ENCODE measurements around the gene TLR7. TPM values are rescaled to one million over a fixed set of nuclear protein-coding genes. Genes with fewer than 3 reads are reported as not detected.

TLR7 gene
- total and polyA plus RNA-seq, 10 of the 15 experiments (the other 5 are each of a cell fraction or from before 2014, with no cell fraction given), result 12.0 to 44.4 (median 22.6) TPM

GRCh38 chrX:12890467-12890866 is 23.6 kb downstream of the TLR7 start (continued):
- TF ChIP-seq PRDM15 (CRISPR knock-in tag; IDR thresholded peaks at IDR 0.05) (no peak), LARP7 (IDR thresholded peaks at IDR 0.05) (no peak), ZNF207 (IDR thresholded peaks at IDR 0.05; ENCODE audit: borderline replicate concordance) (no peak), NR2C2 (IDR thresholded peaks at IDR 0.05; ENCODE audit: borderline replicate concordance, control insufficient read depth, insufficient read length, low read depth) (no peak), NFIC (IDR thresholded peaks at IDR 0.05; ENCODE audit: low read depth, low read length) (peak; percentile 92), CREB1 (IDR thresholded peaks at IDR 0.05; ENCODE audit: low read depth) (0 out of 2 replicates have a peak, but pooled peaks have one; percentile 26), ZBTB33 (IDR thresholded peaks at IDR 0.05) (no peak), ZNF687 (IDR thresholded peaks at IDR 0.05) (no peak), CHD2 (IDR thresholded peaks at IDR 0.05; ENCODE audit: borderline replicate concordance, low read depth, low read length) (peak; percentile 57; the same call in 1 of the 2 replicates), CEBPB (IDR thresholded peaks at IDR 0.05; ENCODE audit: borderline replicate concordance in 1 of 2, low read depth in 2 of 2, low read length in 2 of 2) (no peak), MYC (IDR thresholded peaks at IDR 0.05; ENCODE audit: insufficient read depth, insufficient read length, insufficient replicate concordance, low read length, severe bottlenecking) (no peak), MEF2B (IDR thresholded peaks at IDR 0.05; ENCODE audit: partially characterized antibody, poor library complexity, severe bottlenecking) (peak; percentile 28), CBX5 (IDR thresholded peaks at IDR 0.05; ENCODE audit: low read depth) (peak; percentile 59; the same call in 1 of the 2 replicates), BHLHE40 (IDR thresholded peaks at IDR 0.05; ENCODE audit: borderline replicate concordance in 1 of 2, low read depth in 2 of 2, low read length in 1 of 2) (peak; percentile 14 to 35; a peak in 2 of 4 replicates), SREBF2 (IDR thresholded peaks at IDR 0.05; ENCODE audit: low read length) (no peak), ZNF24 (IDR thresholded peaks at IDR 0.05) (no peak), STAT3 (IDR thresholded peaks at IDR 0.05; ENCODE audit: low read depth, low read length) (no peak), CBFB (IDR thresholded peaks at IDR 0.05; ENCODE audit: low read depth) (peak; percentile 92), E2F4 (IDR thresholded peaks at IDR 0.05; ENCODE audit: low read depth, low read length) (no peak)

All from GM12878 (cell line).